Testis (tissue), 3 donors: ENCODE measurements around the gene ZEB1. TPM values are rescaled to one million over a fixed set of nuclear protein-coding genes. Genes with fewer than 3 reads are reported as not detected.

ENCODE experiments used
- DNase-seq: peaks from one replicate; pipeline ENCODE4 v3.0.0-alpha.2; 2019
- H3K27ac ChIP-seq, 2 donors: fragments of 200-600 bp; sonication (generic); one replicate each; pipeline ENCODE4 v1.5.1; 2019
- H3K27me3 ChIP-seq: fragments of 200-600 bp; sonication (generic); one replicate; pipeline ENCODE4 v1.5.1; 2019
- H3K36me3 ChIP-seq: fragments of 200-600 bp; sonication (generic); one replicate; pipeline ENCODE4 v1.5.1; 2017; ENCODE audit warnings: low read depth; ENCODE audit errors: missing control alignments
- H3K4me1 ChIP-seq: fragments of 200-600 bp; sonication (generic); one replicate; pipeline ENCODE4 v1.5.1; 2019
- H3K4me3 ChIP-seq, 2 donors: fragments of 200-600 bp; sonication (generic); one replicate each; pipeline ENCODE4 v1.5.1; 2017 to 2019
- H3K9me3 ChIP-seq: fragments of 200-600 bp; sonication (generic); one replicate; pipeline ENCODE4 v1.5.1; 2017
- CTCF ChIP-seq, 3 experiments: fragments of 450-650 bp in 2 of 3; fragments of 200-600 bp in 1 of 3; sonication (generic) in 1 of 3; IDR thresholded peaks; one replicate each; pipeline ENCODE4 v1.5.1; 2016 to 2019; ENCODE audit warnings: antibody characterized with exemption in 3 of 3, mild to moderate bottlenecking in 2 of 3, moderate library complexity in 1 of 3
- POLR2A ChIP-seq: fragments of 450-650 bp; IDR thresholded peaks from one replicate; pipeline ENCODE4 v1.6.1; 2017; ENCODE audit warnings: antibody characterized with exemption, mild to moderate bottlenecking, moderate library complexity
- WGBS, 2 donors: methylation state at CpG; one replicate each; pipeline ENCODE4 v1.1.5; 2018; 5-methylcytosine and 5-hydroxymethylcytosine counted together
- intact Hi-C: fragments of 100-400 bp; cut with DNase I; formaldehyde crosslinking; loops from one replicate; pipeline ENCODE4 v1.15.1; 2023; ENCODE audit warnings: low total_unique reads
- polyA plus RNA-seq: library from polyadenylated mRNA; stranded (reverse); fragments of 350-450 nt; fragmentation: Illumina TruSeq; extraction: RNeasy Lipid Tissue Mini Kit (QIAGEN cat#74804); gene quantifications from one replicate; pipeline ENCODE4 v1.2.3, GENCODE V29; 2014; ENCODE audit warnings: low read depth, low replicate concordance; ENCODE audit not compliant: insufficient read depth
- total RNA-seq, 2 donors: library from RNA; depleted of rRNA; stranded (reverse); fragments of >200 nt; gene quantifications; one replicate each; pipeline ENCODE4 v1.2.3, GENCODE V29; 2016

Gene ZEB1
- total and polyA plus RNA-seq, 3 donors from 2014 or later = 22.2 to 35.9 (median 26.3) TPM

GRCh38 chr10:31526178-31526577 is 207.2 kb downstream of the ZEB1 start:
- Histone ChIP-seq H3K36me3 (no peaks in the 10 kb centered on the region), H3K4me3 (no peak overlapping the region), H3K27me3 (no peaks in the 10 kb centered on the region), H3K4me1 (no peaks in the 10 kb centered on the region), H3K9me3 (no peaks in the 10 kb centered on the region), H3K27ac (no peak overlapping the region)
- WGBS, 2 donors = 88 to 93% methylated on average over 4 of the region's 4 CpGs
- TF ChIP-seq POLR2A (no peak), CTCF (IDR thresholded peaks at IDR 0.05) (no peak)
- no peak for DNase-seq
- intact Hi-C loops = no loop called here

- no peaks in the 10 kb centered on the region for H3K4me1 ChIP-seq
- H3K36me3 ChIP-seq = no peaks in the 10 kb centered on the region
- H3K4me3 ChIP-seq = no peak overlapping the region
- H3K9me3 ChIP-seq = no peaks in the 10 kb centered on the region
- TF ChIP-seq POLR2A (no peak), CTCF (IDR thresholded peaks at IDR 0.05) (no peak)
- no peak overlapping the region for H3K27ac ChIP-seq
- intact Hi-C loops = no loop called here
- DNase-seq = no peak
- no peaks in the 10 kb centered on the region for H3K27me3 ChIP-seq
- WGBS, 2 donors = 87 to 94% methylated on average over 11 of the region's 11 CpGs
Measured at GRCh38 chr10:31526681-31527080, 207.7 kb downstream of the ZEB1 start.

GRCh38 chr10:31528831-31529230 is 209.8 kb downstream of the ZEB1 start:
- no peaks in the 10 kb centered on the region for H3K4me1 ChIP-seq
- no peak for DNase-seq
- H3K27ac ChIP-seq = no peak overlapping the region
- no peaks in the 10 kb centered on the region for H3K36me3 ChIP-seq
- no peaks in the 10 kb centered on the region for H3K9me3 ChIP-seq
- intact Hi-C loops = no loop called here
- TF ChIP-seq POLR2A (no peak), CTCF (IDR thresholded peaks at IDR 0.05) (no peak)
- no peaks in the 10 kb centered on the region for H3K27me3 ChIP-seq
- H3K4me3 ChIP-seq = no peak overlapping the region

- H3K4me1 ChIP-seq = no peaks in the 10 kb centered on the region
- no peaks in the 10 kb centered on the region for H3K9me3 ChIP-seq
- 51 to 59% methylated on average over 3 of the region's 3 CpGs for WGBS, 2 donors
- H3K27me3 ChIP-seq = no peaks in the 10 kb centered on the region
- H3K4me3 ChIP-seq = no peak overlapping the region
- intact Hi-C loops = no loop called here
- no peak overlapping the region for H3K27ac ChIP-seq
- TF ChIP-seq POLR2A (no peak), CTCF (IDR thresholded peaks at IDR 0.05) (no peak)
- H3K36me3 ChIP-seq = no peaks in the 10 kb centered on the region
- no peak for DNase-seq
Measured at GRCh38 chr10:31536302-31536701, 217.3 kb downstream of the ZEB1 start.

GRCh38 chr10:31549896-31550295 is 230.9 kb downstream of the ZEB1 start:
- intact Hi-C loops = no loop called here
- H3K36me3 ChIP-seq = no peaks in the 10 kb centered on the region
- no peaks in the 10 kb centered on the region for H3K27me3 ChIP-seq
- no peaks in the 10 kb centered on the region for H3K4me1 ChIP-seq
- no peak overlapping the region for H3K27ac ChIP-seq
- DNase-seq = no peak
- no peak overlapping the region for H3K4me3 ChIP-seq
- TF ChIP-seq POLR2A (no peak), CTCF (IDR thresholded peaks at IDR 0.05) (no peak)
- H3K9me3 ChIP-seq = no peaks in the 10 kb centered on the region
- 79 to 82% methylated on average over 2 of the region's 2 CpGs for WGBS, 2 donors
